HEK293 (cell line): ENCODE measurements around the gene WDR64.

ENCODE experiments used
- CTCF ChIA-PET: fragments of 350-600 bp; formaldehyde crosslinking; extraction: SDS; loops from one replicate; lab custom pipeline; 2021; ENCODE audit warnings: antibody characterized with exemption; lab: Yijun Ruan, JAX
- POLR2A ChIA-PET: fragments of 300-600 bp; formaldehyde crosslinking; extraction: SDS; loops from one replicate; lab custom pipeline; 2020; ENCODE audit warnings: antibody characterized with exemption, inconsistent platforms; lab: Yijun Ruan, JAX
- H3K27ac ChIP-seq: fragments of 200-500 bp; sonication (Bioruptor generic); 2 replicates; pipeline ENCODE4 v1.5.1; 2014; ENCODE audit warnings: low read depth, low read length, control low read depth, inconsistent platforms; ENCODE audit errors: extremely low read depth
- H3K36me3 ChIP-seq, 2 experiments: fragments of 200-500 bp in 1 of 2; sonication (Bioruptor generic) in 1 of 2; 1 replicate in 1 of 2; 2 replicates in 1 of 2; pipeline ENCODE4 v1.5.1; 2014 to 2017; ENCODE audit warnings: inconsistent platforms in 2 of 2, low read length in 2 of 2; ENCODE audit not compliant: control insufficient read depth in 2 of 2, insufficient read depth in 1 of 2
- H3K4me1 ChIP-seq: fragments of 200-500 bp; sonication (Bioruptor generic); 2 replicates; pipeline ENCODE4 v1.5.1; 2014; ENCODE audit warnings: mild to moderate bottlenecking, low read length, inconsistent platforms; ENCODE audit not compliant: control insufficient read depth, insufficient read depth
- H3K4me3 ChIP-seq: 2 replicates; pipeline ENCODE4 v1.5.1; 2011; ENCODE audit warnings: low read depth, mild to moderate bottlenecking, control low read depth, low read length, moderate library complexity
- H3K9me3 ChIP-seq: fragments of 200-500 bp; sonication (Bioruptor generic); 2 replicates; pipeline ENCODE4 v1.5.1; 2014; ENCODE audit warnings: low read depth, low read length, inconsistent platforms; ENCODE audit not compliant: control insufficient read depth, insufficient read depth
- SCRT1 ChIP-seq: fragments of 450-650 bp; formaldehyde crosslinking; IDR thresholded peaks from 2 replicates; pipeline ENCODE4 v1.5.1; 2016; ENCODE audit warnings: missing biosample characterization, missing genetic modification characterization, borderline replicate concordance
- ZBTB20 ChIP-seq: fragments of 450-650 bp; formaldehyde crosslinking; IDR thresholded peaks from 2 replicates; pipeline ENCODE4 v1.5.1; 2016; ENCODE audit warnings: missing biosample characterization, missing genetic modification characterization
- ZBTB48 ChIP-seq: fragments of 450-650 bp; formaldehyde crosslinking; IDR thresholded peaks from 2 replicates; pipeline ENCODE4 v1.5.1; 2016; ENCODE audit warnings: missing biosample characterization, missing genetic modification characterization
- ZFP69B ChIP-seq: fragments of 450-650 bp; formaldehyde crosslinking; IDR thresholded peaks from 2 replicates; pipeline ENCODE4 v1.5.1; 2016; ENCODE audit warnings: missing biosample characterization, missing genetic modification characterization
- ZNF292 ChIP-seq: fragments of 450-650 bp; formaldehyde crosslinking; IDR thresholded peaks from 2 replicates; pipeline ENCODE4 v1.5.1; 2016; ENCODE audit warnings: low read depth, missing biosample characterization, missing genetic modification characterization, borderline replicate concordance
- ZNF626 ChIP-seq: fragments of 450-650 bp; sonication (Bioruptor Pico); formaldehyde crosslinking; IDR thresholded peaks from 2 replicates; pipeline ENCODE4 v1.5.1; 2018; ENCODE audit warnings: missing biosample characterization, missing genetic modification characterization, inconsistent platforms
- ZSCAN16 ChIP-seq: fragments of 450-650 bp; formaldehyde crosslinking; IDR thresholded peaks from 2 replicates; pipeline ENCODE4 v1.5.1; 2016; ENCODE audit warnings: missing biosample characterization, missing genetic modification characterization
- TF ChIP-seq, protein P1 (sequence below): fragments of 450-650 bp; formaldehyde crosslinking; IDR thresholded peaks from 2 replicates; pipeline ENCODE4 v1.5.1; 2016; ENCODE audit warnings: missing biosample characterization, missing genetic modification characterization
- TF ChIP-seq, protein P2 (sequence below): fragments of 450-650 bp; formaldehyde crosslinking; optimal IDR thresholded peaks from 2 replicates; pipeline ENCODE3; 2016; ENCODE audit warnings: missing biosample characterization, mild to moderate bottlenecking, missing genetic modification characterization
- TF ChIP-seq, protein P3 (sequence below): fragments of 450-650 bp; formaldehyde crosslinking; IDR thresholded peaks from 2 replicates; pipeline ENCODE4 v1.5.1; 2017; ENCODE audit warnings: missing biosample characterization, missing genetic modification characterization
- TF ChIP-seq, protein P4 (sequence below): fragments of 450-650 bp; formaldehyde crosslinking; IDR thresholded peaks from 2 replicates; pipeline ENCODE4 v1.5.1; 2016; ENCODE audit warnings: missing biosample characterization, missing genetic modification characterization
- TF ChIP-seq, protein P5 (sequence below): fragments of 450-650 bp; formaldehyde crosslinking; IDR thresholded peaks from 2 replicates; pipeline ENCODE4 v1.5.1; 2016; ENCODE audit warnings: missing biosample characterization, missing genetic modification characterization
- TF ChIP-seq, protein P6 (sequence below): fragments of 450-650 bp; formaldehyde crosslinking; IDR thresholded peaks from 2 replicates; pipeline ENCODE4 v1.5.1; 2016; ENCODE audit warnings: missing biosample characterization, missing genetic modification characterization
- TF ChIP-seq, protein P7 (sequence below): IDR thresholded peaks from 2 replicates; pipeline ENCODE4 v1.6.1; 2011; ENCODE audit warnings: mild to moderate bottlenecking, low read depth, low read length, borderline replicate concordance
- TF ChIP-seq, protein P8 (sequence below): fragments of 450-650 bp; formaldehyde crosslinking; IDR thresholded peaks from 2 replicates; pipeline ENCODE4 v1.5.1; 2016; ENCODE audit warnings: missing biosample characterization, missing genetic modification characterization, low read depth

WDR64 gene

DNA sequence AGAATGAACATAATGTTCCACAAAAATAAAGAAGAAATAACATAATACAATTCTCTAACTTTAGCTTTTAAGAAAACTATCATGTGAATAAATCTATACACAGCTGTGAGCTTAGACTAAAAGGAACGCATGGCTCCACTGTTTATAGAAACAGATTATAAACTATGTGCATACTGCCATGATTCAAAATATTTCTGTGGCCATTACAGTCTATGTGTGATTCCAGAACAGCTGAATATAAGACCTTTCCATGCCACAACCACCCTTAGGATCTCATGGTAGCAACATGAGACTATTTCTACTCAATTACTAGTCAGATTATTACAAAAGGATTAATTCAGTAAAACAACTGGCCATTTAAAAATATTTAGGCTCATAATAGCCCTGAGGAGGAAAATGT lies 15.8 kb upstream of the WDR64 start (continued):
- TF ChIP-seq, protein P1, sequence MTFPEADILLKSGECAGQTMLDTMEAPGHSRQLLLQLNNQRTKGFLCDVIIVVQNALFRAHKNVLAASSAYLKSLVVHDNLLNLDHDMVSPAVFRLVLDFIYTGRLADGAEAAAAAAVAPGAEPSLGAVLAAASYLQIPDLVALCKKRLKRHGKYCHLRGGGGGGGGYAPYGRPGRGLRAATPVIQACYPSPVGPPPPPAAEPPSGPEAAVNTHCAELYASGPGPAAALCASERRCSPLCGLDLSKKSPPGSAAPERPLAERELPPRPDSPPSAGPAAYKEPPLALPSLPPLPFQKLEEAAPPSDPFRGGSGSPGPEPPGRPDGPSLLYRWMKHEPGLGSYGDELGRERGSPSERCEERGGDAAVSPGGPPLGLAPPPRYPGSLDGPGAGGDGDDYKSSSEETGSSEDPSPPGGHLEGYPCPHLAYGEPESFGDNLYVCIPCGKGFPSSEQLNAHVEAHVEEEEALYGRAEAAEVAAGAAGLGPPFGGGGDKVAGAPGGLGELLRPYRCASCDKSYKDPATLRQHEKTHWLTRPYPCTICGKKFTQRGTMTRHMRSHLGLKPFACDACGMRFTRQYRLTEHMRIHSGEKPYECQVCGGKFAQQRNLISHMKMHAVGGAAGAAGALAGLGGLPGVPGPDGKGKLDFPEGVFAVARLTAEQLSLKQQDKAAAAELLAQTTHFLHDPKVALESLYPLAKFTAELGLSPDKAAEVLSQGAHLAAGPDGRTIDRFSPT (tag by site-specific recombination) = no peak
- no peak for TF ChIP-seq ZBTB48 (tag by site-specific recombination)
- TF ChIP-seq, protein P2, sequence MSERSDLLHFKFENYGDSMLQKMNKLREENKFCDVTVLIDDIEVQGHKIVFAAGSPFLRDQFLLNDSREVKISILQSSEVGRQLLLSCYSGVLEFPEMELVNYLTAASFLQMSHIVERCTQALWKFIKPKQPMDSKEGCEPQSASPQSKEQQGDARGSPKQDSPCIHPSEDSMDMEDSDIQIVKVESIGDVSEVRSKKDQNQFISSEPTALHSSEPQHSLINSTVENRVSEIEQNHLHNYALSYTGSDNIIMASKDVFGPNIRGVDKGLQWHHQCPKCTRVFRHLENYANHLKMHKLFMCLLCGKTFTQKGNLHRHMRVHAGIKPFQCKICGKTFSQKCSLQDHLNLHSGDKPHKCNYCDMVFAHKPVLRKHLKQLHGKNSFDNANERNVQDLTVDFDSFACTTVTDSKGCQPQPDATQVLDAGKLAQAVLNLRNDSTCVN (tag by site-specific recombination) = no peak
- no peak for TF ChIP-seq ZNF292 (tag by site-specific recombination)
- TF ChIP-seq SCRT1 (tag by site-specific recombination) = no peak
- TF ChIP-seq ZSCAN16 = no peak

DNA sequence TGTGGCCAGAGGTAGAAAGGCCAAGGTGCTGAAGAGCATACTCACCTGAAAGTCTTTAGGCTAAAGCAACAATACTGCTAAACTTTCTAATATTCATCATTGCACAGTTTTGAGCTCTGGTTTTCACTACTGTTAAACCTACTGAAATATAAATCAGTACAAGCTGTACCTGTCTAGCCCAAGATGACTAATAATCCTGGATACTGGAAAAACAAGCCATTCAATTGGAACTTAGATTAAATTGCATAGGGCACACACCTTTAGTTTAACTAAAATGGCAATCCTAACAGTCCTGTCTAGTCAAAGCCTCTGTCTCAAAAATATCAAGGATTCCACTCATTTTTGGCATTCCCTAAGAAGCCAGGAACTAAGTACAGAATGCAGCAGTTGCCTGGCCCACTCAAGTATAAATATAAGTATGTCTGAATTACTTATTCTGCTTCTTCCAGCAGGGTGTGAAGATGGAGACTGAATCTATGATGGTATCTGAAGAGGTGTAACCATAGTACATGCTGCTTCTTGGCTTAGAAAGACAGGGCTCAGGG lies 15.0 kb upstream of the WDR64 start:
- Histone ChIP-seq H3K36me3 (peaks cover 0 to 19% of the 10 kb centered on the region in 2 experiments; a peak in 1 of 3 replicates), H3K4me3 (no peak overlapping the region), H3K9me3 (no peaks in the 10 kb centered on the region), H3K4me1 (peaks cover 10% of the 10 kb centered on the region), H3K27ac (no peak overlapping the region)
- CTCF ChIA-PET = interaction anchor here (1.0 to 2.1 kb wide), 3 partner anchors 10 to 361 kb away, joined by 3 to 10 read pairs (median 3); no protein-coding TSS in a partner anchor
- TF ChIP-seq, protein P3, sequence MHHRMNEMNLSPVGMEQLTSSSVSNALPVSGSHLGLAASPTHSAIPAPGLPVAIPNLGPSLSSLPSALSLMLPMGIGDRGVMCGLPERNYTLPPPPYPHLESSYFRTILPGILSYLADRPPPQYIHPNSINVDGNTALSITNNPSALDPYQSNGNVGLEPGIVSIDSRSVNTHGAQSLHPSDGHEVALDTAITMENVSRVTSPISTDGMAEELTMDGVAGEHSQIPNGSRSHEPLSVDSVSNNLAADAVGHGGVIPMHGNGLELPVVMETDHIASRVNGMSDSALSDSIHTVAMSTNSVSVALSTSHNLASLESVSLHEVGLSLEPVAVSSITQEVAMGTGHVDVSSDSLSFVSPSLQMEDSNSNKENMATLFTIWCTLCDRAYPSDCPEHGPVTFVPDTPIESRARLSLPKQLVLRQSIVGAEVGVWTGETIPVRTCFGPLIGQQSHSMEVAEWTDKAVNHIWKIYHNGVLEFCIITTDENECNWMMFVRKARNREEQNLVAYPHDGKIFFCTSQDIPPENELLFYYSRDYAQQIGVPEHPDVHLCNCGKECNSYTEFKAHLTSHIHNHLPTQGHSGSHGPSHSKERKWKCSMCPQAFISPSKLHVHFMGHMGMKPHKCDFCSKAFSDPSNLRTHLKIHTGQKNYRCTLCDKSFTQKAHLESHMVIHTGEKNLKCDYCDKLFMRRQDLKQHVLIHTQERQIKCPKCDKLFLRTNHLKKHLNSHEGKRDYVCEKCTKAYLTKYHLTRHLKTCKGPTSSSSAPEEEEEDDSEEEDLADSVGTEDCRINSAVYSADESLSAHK (tag by site-specific recombination) = no peak
- TF ChIP-seq, protein P4, sequence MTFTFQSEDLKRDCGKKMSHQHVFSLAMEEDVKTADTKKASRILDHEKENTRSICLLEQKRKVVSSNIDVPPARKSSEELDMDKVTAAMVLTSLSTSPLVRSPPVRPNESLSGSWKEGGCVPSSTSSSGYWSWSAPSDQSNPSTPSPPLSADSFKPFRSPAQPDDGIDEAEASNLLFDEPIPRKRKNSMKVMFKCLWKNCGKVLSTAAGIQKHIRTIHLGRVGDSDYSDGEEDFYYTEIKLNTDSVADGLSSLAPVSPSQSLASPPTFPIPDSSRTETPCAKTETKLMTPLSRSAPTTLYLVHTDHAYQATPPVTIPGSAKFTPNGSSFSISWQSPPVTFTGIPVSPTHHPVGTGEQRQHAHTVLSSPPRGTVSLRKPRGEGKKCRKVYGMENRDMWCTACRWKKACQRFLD (tag by site-specific recombination) = no peak
- TF ChIP-seq ZBTB20 (tag by site-specific recombination) (peak; percentile 27; the same call in 1 of the 2 replicates), ZFP69B (tag by site-specific recombination) (no peak)
- POLR2A ChIA-PET = no interaction called here

DNA sequence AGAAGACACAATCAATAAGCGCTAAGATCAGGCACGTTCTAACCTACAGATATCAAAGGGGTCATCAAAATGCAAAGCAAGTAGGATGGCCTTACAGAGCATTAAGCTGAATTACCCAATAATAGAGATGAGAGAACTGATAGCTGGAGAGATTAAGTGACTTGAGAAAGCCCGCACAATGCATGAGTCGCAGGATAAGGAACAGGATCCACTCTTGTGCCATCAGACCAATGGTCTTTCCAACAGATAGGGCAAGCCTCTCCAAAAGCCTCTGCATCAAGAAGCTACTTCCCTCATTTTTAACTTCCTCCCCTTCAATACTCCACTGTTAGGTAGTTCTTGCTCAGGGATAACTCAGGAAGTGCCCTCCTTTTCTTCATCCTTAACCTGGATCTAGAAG lies 14.5 kb upstream of the WDR64 start:
- Histone ChIP-seq H3K4me3 (no peak overlapping the region), H3K4me1 (peaks cover 10% of the 10 kb centered on the region), H3K36me3 (peaks cover 0 to 19% of the 10 kb centered on the region in 2 experiments; a peak in 1 of 3 replicates), H3K9me3 (no peaks in the 10 kb centered on the region; the same call in 1 of the 2 replicates), H3K27ac (no peak overlapping the region)
- POLR2A ChIA-PET = no interaction called here
- CTCF ChIA-PET = interaction anchor here (0.6 to 2.1 kb wide), 5 partner anchors 10 to 361 kb away, joined by 3 to 12 read pairs (median 3); no protein-coding TSS in a partner anchor
- TF ChIP-seq, protein P5, sequence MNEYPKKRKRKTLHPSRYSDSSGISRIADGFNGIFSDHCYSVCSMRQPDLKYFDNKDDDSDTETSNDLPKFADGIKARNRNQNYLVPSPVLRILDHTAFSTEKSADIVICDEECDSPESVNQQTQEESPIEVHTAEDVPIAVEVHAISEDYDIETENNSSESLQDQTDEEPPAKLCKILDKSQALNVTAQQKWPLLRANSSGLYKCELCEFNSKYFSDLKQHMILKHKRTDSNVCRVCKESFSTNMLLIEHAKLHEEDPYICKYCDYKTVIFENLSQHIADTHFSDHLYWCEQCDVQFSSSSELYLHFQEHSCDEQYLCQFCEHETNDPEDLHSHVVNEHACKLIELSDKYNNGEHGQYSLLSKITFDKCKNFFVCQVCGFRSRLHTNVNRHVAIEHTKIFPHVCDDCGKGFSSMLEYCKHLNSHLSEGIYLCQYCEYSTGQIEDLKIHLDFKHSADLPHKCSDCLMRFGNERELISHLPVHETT (tag by site-specific recombination) = no peak
- no peak for TF ChIP-seq ZNF626
- TF ChIP-seq, protein P6, sequence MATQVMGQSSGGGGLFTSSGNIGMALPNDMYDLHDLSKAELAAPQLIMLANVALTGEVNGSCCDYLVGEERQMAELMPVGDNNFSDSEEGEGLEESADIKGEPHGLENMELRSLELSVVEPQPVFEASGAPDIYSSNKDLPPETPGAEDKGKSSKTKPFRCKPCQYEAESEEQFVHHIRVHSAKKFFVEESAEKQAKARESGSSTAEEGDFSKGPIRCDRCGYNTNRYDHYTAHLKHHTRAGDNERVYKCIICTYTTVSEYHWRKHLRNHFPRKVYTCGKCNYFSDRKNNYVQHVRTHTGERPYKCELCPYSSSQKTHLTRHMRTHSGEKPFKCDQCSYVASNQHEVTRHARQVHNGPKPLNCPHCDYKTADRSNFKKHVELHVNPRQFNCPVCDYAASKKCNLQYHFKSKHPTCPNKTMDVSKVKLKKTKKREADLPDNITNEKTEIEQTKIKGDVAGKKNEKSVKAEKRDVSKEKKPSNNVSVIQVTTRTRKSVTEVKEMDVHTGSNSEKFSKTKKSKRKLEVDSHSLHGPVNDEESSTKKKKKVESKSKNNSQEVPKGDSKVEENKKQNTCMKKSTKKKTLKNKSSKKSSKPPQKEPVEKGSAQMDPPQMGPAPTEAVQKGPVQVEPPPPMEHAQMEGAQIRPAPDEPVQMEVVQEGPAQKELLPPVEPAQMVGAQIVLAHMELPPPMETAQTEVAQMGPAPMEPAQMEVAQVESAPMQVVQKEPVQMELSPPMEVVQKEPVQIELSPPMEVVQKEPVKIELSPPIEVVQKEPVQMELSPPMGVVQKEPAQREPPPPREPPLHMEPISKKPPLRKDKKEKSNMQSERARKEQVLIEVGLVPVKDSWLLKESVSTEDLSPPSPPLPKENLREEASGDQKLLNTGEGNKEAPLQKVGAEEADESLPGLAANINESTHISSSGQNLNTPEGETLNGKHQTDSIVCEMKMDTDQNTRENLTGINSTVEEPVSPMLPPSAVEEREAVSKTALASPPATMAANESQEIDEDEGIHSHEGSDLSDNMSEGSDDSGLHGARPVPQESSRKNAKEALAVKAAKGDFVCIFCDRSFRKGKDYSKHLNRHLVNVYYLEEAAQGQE (tag by site-specific recombination) = no peak
- TF ChIP-seq, protein P7, sequence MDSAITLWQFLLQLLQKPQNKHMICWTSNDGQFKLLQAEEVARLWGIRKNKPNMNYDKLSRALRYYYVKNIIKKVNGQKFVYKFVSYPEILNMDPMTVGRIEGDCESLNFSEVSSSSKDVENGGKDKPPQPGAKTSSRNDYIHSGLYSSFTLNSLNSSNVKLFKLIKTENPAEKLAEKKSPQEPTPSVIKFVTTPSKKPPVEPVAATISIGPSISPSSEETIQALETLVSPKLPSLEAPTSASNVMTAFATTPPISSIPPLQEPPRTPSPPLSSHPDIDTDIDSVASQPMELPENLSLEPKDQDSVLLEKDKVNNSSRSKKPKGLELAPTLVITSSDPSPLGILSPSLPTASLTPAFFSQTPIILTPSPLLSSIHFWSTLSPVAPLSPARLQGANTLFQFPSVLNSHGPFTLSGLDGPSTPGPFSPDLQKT = no peak
- TF ChIP-seq, protein P8, sequence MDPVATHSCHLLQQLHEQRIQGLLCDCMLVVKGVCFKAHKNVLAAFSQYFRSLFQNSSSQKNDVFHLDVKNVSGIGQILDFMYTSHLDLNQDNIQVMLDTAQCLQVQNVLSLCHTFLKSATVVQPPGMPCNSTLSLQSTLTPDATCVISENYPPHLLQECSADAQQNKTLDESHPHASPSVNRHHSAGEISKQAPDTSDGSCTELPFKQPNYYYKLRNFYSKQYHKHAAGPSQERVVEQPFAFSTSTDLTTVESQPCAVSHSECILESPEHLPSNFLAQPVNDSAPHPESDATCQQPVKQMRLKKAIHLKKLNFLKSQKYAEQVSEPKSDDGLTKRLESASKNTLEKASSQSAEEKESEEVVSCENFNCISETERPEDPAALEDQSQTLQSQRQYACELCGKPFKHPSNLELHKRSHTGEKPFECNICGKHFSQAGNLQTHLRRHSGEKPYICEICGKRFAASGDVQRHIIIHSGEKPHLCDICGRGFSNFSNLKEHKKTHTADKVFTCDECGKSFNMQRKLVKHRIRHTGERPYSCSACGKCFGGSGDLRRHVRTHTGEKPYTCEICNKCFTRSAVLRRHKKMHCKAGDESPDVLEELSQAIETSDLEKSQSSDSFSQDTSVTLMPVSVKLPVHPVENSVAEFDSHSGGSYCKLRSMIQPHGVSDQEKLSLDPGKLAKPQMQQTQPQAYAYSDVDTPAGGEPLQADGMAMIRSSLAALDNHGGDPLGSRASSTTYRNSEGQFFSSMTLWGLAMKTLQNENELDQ (tag by site-specific recombination) = no peak
